KG1 (cell line): Measurements from ENCODE around the gene SNX17.
A peak's percentile ranks its signal among the peaks of the same experiment; 100 is the strongest.
"Not testable (repeated sequence)": the region's sequence is repeated elsewhere in the genome, so short reads cannot be mapped to it uniquely, and the experiment has no call there.

Experiments
- DNase-seq: peaks from one replicate; lab custom pipeline; 2025; lab: John Stamatoyannopoulos, UW

Gene SNX17

DNA sequence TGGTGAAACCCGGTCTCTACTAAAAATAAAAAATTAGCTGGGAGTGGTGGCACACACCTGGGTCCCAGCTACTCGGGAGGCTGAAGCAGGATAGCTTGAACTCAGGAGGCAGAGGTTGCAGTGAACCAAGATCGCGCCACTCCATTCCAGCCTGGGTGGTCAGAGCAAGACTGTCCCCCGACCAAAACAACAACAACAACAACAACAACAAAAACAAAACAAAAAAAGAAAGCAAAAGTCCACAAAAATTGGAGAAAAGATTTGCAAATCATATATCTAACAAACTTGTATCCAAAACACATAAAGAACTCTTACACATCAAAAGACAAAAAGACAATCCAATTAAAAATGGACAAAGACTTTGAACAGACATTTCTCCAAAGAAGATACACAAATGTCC, 28.5 kb downstream of the SNX17 start:
- no peak for DNase-seq

DNA sequence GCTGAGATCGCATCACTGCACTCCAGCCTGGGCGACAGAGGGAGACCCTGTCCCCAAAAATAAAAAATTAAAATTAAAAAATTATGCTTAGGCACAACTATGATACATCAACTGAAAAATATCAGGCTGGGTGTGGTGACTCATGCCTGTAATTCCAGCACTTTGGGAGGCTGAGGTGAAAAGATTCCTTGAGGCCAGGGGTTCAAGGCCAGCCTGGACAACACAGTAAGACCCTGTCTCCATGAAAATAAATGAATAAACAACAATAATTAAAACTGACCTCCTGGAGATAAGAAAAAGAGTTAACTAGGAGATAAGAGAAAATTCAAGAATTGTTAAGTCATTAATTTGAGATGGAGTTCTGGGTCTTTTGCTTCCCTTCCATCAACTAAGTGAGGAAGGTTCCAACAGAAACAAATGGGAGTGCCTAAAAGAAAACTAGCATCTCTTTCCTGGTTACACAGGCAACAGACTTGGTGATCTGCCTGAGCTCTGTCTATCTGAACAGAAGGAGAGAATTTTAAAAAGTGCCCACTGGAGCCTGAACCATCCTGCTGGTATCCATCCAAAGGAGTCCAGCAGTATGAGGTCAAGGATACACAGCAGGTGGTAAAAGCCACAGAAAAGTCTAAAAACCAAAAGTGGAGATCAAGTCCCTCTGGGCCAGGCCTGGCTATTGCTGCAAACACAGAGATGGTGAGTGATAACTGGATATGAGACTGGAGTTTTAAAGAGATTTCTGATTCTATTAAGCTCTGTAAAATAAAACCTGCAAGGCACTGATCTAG, 30.1 kb downstream of the SNX17 start:
- no peak for DNase-seq

DNA sequence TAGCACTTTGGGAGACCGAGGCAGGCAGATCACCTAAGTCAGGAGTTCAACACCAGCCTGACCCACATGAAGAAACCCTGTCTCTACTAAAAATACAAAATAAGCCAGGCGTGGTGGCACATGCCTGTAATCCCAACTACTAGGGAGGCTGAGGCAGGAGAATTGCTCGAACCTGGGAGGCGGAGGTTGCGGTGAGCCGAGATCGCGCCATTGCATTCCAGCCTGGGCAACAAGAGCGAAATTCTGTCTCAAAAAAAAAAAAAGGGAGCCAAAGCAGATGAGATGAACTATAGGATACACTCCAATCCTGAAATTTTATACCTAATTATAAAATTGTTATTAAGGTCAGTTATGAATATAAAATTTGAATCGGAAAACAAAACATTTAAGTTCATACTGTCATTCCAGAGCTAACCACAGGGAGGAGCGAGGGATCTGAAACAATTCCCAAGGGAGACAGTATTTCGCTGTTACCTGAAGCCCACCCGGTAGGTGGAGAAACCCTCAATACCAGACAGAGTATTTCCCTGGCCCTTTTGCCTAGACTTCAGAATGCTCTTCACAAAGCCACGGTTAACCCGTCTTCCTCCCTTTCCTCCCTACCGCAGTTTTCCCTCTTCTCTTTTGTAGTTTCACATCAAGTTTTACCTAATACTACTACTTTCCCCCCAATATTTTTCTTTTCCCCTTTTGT, 37.5 kb downstream of the SNX17 start:
- DNase-seq, result no peak

DNA sequence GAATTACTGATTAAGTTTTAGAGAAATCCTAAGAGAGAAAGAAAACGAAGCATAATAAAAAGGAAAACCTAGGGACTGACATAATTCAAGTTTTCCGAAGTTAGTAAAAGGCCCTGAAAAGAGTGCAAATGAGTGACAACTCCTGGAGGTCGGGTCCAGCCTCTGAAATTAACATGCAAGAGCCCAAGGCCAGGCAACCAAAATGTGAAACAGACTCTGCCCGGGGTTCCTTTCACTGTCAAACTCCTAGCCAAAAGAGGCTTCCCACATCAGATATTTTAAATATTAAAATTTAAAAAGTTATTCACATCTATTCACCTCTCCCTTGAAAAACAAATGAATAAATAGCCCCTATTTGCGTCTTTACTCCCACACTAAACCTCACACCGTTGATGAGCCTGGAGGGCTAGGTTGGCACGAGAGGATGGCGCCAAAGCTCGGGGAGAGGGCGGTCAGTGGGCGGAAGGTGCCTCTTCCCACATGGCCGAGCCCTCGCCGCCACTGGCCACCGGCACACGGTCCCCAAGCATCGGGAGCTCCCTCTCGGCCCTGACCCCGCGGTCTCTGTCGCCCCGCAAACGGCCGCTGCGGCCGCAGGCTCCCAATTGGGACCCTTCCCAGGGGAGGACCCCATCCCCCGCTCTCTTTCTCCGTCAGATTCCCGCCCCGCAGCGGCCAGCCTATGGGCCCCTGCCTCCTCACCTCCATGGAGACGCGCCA, 38.3 kb downstream of the SNX17 start:
- DNase-seq, result no peak

DNA sequence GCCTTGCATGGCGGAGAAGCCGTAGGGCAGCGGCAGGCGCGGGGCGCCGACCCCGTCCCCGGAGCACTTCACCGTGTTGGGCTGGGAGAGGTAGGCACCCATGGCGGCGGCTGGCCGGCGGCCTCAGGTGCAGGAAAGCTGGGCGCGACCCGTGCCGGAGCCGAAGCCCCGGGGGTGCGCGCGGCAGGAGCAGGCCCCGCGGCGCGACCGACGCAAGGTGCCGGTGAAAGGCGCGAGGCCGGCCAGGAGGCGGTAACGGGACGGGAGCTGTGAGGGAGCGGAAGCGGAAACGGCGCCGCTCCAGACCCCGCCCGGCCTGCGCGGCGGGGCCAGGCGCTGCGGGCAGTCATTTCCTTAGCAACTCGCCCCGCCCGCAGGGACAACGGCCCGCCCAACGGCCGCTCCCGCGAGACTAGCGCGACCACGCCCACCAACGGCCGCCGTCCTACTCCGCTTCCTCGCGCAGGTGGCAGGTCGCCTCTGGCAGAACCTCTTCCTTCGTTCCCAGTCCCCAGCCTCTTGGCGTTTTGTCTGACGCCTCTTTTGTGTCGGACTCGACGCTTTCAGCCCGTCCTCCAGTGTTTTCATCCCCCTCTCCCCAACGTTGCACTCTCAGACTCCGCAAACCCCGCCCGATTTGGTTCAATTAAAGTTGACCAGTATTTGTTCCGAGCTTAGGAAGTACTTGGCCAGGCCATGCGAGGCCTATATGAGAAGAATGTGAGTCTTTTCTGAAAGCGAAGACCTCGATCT, 39.1 kb downstream of the SNX17 start, which contains the start of gene PPM1G:
Gene PPM1G (minus strand): TSS at position 271 of the 753 bp plus-strand sequence. CDS start 169 bp downstream, at position 102.
- peak; percentile 93 for DNase-seq

DNA sequence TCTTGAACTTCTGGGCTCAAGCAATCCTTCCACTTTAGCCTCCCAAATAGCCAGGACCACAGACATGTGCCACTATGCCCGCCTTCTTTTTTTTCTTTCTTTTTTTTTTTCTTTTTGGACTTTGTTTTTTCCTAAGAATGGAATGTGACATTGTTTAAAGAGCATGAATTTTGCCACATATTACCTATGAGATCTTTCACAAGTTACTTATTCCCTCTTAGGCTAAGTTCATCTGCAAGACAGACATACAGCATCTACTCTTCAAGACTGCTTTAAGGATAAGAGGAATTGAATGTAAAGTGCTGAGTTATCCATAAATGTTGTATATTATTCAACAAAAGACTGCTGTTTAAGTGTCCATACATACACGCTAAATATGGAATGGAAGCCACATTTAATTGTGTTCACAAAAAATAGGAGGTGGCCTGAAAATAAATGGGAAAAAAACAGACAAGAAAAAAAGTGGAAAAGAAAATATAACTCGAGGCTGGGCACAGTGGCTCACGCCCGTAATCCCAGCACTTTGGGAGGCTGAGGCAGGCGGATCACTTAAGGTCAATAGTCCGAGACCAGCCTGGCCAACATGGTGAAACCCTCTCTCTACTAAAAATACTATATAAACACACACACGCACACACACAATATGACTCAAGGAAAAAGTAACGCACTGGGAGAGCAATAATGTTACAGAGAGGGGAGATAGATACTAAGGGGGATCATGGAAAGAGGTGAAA, 42.2 kb downstream of the SNX17 start:
- DNase-seq, result no peak

DNA sequence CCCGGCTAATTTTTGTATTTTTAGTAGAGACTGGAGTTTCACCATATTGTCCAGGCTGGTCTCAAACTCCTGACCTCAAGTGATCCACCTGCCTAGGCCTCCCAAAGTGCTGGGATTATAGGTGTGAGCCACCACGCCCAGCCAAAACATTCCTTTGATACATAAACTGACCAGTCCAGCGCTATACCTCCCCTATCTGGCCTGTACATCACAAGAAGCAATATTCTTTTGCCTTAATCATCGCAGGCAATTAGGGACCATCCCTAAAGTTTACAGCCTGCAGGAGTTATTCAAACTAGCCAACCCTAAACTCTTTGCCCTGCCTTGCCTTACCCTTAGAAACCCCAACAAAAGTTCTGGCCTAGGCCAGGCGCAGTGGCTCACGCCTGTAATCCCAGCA, 45.7 kb downstream of the SNX17 start:
- DNase-seq, result no peak

DNA sequence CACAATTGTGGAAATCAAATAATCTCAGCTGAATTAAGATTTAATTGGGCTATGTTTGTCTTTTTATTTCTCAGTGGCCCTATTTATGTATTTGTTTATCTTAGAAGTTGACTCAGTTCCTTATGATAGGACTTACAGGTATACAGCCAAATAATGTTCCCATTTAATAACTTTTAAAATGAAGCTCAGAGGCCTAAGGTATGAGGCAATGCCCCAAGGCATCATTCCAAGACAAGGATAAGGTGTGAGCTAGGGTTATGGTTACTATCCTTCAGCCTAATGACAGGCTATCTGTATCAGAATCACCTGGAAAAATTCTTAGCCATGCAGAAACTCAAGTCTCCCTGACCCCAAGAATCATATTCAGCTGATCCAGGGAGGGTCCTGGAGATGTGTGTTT, 50.6 kb downstream of the SNX17 start:
- no peak for DNase-seq

DNA sequence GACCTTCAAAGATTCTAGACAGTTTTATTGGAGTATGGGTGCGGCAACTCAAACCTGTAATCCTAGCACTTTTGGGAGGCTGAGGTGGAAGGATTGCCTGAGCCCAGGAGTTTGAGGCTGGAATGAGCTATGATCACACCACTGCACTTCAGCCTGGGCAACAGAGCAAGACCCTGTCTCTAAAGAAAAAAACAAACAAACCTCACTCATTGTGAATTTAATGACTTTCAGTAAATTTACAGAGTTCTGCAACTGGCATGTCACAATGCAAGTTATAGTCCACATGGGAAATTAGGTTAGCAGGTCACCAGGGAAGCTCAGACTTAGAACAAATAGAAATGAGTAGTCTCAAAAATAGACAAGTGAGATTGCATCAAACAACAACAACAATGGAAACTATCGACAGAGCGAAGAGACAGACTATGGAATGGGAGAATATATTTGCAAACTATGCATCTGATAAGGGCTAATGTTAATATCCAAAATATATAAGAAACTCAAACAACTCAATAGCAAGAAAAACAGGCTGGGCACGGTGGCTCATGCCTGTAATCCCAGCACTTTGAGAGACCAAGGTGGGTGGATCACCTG, 51.3 kb downstream of the SNX17 start:
- DNase-seq, result no peak

DNA sequence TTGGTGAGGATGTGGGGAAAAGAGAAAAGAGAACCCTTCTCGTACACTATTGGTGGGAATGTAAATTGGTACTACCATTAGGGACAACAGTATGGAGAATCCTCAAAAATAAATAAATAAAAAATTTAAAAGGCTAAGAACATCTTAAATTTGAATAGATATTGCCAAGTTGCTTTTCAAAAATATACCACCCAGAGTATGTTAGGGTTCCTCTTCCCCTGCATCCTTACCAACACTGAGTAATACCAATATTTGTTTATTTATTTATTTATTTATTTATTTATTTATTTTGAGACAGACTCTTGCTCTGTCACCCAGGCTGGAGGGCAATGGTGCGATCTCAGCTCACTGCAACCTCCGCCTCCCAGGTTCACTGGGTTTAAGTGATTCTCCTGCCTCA, 52.5 kb downstream of the SNX17 start:
- DNase-seq, result no peak

DNA sequence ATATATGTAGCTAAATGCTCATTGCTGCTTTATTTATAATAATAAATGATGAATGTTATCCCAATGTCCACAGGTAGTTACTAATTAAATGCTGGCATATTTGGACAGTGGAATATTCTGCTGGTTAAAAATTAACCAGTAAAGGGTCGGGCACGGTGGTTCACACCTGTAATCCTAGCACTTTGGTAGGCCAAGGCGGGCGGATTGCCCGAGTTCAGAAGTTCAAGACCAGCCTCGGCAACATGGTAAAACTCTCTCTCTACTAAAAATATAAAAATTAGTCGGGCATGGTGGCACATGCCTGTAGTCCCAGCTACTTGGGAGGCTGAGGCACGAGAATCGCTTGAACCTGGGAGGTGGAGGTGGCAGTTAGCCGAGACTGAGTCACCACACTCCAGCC, 54.6 kb downstream of the SNX17 start:
- not testable (repeated sequence) for DNase-seq
